Ishikawa (cell line): ENCODE measurements around the gene NR6A1.

Experiments used
- CEBPB ChIP-seq: IDR thresholded peaks from 2 replicates; pipeline ENCODE4 v1.6.1; 2012
- CREB1 ChIP-seq: IDR thresholded peaks from 2 replicates; pipeline ENCODE4 v1.6.1; 2012; ENCODE audit warnings: low read depth
- EP300 ChIP-seq: IDR thresholded peaks from 2 replicates; pipeline ENCODE4 v1.6.1; 2012; ENCODE audit warnings: borderline replicate concordance
- FOXM1 ChIP-seq: IDR thresholded peaks from 2 replicates; pipeline ENCODE4 v1.6.1; 2012; ENCODE audit warnings: low read depth, borderline replicate concordance
- RAD21 ChIP-seq: IDR thresholded peaks from 2 replicates; pipeline ENCODE4 v1.6.1; 2012; ENCODE audit warnings: low read depth
- TAF1 ChIP-seq: IDR thresholded peaks from 2 replicates; pipeline ENCODE4 v1.6.1; 2012; ENCODE audit warnings: low read depth, mild to moderate bottlenecking
- TCF12 ChIP-seq: IDR thresholded peaks from 2 replicates; pipeline ENCODE4 v1.6.1; 2012; ENCODE audit warnings: low read depth
- TEAD4 ChIP-seq: IDR thresholded peaks from 2 replicates; pipeline ENCODE4 v1.6.1; 2012
- ZBTB7A ChIP-seq: IDR thresholded peaks from 2 replicates; pipeline ENCODE4 v1.6.1; 2012; ENCODE audit warnings: low read depth
- TF ChIP-seq, protein P1 (sequence below): IDR thresholded peaks from 2 replicates; pipeline ENCODE4 v1.6.1; 2012; ENCODE audit warnings: low read depth, mild to moderate bottlenecking
- TF ChIP-seq, protein P2 (sequence below): IDR thresholded peaks from 2 replicates; pipeline ENCODE4 v1.6.1; 2012
- TF ChIP-seq, protein P3 (sequence below): IDR thresholded peaks from 2 replicates; pipeline ENCODE4 v1.6.1; 2012

DNA sequence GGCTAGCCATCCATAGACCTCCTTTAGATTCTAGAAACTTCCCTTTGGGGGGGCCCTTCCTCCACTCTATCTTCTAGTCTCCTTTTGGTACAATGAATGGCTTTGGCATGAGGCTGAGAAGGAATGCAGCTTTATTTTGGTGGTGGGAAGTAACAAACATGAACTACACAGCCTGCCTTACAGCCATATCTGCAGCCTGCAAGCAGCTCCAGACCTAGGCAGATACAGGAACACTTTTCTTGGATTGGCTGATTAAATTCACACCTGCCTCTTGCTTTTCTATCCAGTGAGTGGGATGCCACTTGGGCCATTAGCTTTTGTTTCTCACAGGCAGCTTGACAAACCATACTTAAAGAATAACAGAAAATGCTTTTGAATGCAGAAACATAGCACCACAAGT lies 28.2 kb downstream of the NR6A1 start:
- TF ChIP-seq CEBPB, result no peak
- no peak for TF ChIP-seq FOXM1
- TF ChIP-seq, protein P1, sequence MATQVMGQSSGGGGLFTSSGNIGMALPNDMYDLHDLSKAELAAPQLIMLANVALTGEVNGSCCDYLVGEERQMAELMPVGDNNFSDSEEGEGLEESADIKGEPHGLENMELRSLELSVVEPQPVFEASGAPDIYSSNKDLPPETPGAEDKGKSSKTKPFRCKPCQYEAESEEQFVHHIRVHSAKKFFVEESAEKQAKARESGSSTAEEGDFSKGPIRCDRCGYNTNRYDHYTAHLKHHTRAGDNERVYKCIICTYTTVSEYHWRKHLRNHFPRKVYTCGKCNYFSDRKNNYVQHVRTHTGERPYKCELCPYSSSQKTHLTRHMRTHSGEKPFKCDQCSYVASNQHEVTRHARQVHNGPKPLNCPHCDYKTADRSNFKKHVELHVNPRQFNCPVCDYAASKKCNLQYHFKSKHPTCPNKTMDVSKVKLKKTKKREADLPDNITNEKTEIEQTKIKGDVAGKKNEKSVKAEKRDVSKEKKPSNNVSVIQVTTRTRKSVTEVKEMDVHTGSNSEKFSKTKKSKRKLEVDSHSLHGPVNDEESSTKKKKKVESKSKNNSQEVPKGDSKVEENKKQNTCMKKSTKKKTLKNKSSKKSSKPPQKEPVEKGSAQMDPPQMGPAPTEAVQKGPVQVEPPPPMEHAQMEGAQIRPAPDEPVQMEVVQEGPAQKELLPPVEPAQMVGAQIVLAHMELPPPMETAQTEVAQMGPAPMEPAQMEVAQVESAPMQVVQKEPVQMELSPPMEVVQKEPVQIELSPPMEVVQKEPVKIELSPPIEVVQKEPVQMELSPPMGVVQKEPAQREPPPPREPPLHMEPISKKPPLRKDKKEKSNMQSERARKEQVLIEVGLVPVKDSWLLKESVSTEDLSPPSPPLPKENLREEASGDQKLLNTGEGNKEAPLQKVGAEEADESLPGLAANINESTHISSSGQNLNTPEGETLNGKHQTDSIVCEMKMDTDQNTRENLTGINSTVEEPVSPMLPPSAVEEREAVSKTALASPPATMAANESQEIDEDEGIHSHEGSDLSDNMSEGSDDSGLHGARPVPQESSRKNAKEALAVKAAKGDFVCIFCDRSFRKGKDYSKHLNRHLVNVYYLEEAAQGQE, result no peak
- no peak for TF ChIP-seq TEAD4
- TF ChIP-seq CREB1, result no peak
- TF ChIP-seq, protein P2, sequence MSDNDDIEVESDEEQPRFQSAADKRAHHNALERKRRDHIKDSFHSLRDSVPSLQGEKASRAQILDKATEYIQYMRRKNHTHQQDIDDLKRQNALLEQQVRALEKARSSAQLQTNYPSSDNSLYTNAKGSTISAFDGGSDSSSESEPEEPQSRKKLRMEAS, result no peak
- TF ChIP-seq TCF12, result no peak
- no peak for TF ChIP-seq ZBTB7A
- no peak for TF ChIP-seq RAD21
- TF ChIP-seq EP300, result no peak
- no peak for TF ChIP-seq TAF1
- TF ChIP-seq, protein P3, sequence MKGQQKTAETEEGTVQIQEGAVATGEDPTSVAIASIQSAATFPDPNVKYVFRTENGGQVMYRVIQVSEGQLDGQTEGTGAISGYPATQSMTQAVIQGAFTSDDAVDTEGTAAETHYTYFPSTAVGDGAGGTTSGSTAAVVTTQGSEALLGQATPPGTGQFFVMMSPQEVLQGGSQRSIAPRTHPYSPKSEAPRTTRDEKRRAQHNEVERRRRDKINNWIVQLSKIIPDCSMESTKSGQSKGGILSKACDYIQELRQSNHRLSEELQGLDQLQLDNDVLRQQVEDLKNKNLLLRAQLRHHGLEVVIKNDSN, result no peak
